Lower leg skin (tissue), 3 donors: ENCODE measurements around the gene MYO15B.

Source experiments
- POLR2A ChIP-seq, 2 donors: fragments of 450-650 bp; IDR thresholded peaks; one replicate each; pipeline ENCODE4 v1.6.1; 2016 to 2017; ENCODE audit warnings: antibody characterized with exemption in 2 of 2, mild to moderate bottlenecking in 1 of 2, moderate library complexity in 1 of 2
- TF ChIP-seq, protein P1 (sequence below), 3 donors: fragments of 450-650 bp; IDR thresholded peaks; one replicate each; pipeline ENCODE4 v1.5.1; 2016; ENCODE audit warnings: antibody characterized with exemption in 3 of 3, mild to moderate bottlenecking in 3 of 3, moderate library complexity in 2 of 3

DNA sequence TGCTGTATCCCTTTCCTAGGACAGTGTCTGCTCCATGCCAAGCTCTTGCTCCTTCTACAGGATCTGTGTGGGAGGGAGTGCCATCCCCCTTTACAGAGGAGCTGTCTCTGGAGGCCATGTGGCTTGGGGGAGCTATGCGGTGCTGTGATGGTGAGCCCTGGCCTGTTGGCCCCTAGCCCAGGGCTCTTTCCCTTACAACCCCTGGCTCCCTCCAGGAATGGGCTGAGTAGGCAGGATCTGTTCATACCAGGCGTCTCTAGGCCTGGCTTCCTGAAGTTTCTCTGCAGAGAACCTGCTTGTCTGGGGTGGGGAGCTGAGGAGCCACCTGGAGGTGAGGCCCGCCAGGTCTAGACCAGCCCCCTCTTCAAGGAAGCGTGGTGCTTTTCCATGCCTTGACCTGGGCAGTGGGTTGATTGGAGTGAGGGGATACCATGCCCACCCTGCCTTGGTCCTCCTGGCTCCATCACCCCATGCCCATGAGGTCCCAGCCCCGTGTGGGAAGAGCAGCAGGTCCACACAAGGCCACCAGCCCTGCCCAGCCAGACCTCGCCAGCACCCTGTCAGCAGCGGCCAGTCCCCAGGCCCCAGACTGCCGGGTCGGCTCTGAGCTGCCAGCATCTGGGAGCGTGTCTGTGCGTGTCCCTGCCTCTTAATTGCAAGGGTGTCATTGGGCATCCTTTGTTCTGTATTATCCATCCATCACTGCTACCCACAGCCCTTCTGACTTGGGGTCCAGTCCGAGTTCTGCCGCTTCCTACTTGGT lies 47.5 kb upstream of the MYO15B start:
- TF ChIP-seq, protein P1, sequence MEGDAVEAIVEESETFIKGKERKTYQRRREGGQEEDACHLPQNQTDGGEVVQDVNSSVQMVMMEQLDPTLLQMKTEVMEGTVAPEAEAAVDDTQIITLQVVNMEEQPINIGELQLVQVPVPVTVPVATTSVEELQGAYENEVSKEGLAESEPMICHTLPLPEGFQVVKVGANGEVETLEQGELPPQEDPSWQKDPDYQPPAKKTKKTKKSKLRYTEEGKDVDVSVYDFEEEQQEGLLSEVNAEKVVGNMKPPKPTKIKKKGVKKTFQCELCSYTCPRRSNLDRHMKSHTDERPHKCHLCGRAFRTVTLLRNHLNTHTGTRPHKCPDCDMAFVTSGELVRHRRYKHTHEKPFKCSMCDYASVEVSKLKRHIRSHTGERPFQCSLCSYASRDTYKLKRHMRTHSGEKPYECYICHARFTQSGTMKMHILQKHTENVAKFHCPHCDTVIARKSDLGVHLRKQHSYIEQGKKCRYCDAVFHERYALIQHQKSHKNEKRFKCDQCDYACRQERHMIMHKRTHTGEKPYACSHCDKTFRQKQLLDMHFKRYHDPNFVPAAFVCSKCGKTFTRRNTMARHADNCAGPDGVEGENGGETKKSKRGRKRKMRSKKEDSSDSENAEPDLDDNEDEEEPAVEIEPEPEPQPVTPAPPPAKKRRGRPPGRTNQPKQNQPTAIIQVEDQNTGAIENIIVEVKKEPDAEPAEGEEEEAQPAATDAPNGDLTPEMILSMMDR (IDR thresholded peaks at IDR 0.05): no peak
- TF ChIP-seq POLR2A (IDR thresholded peaks at IDR 0.05): no peak
